Measurements from ENCODE around the gene FLOT1.
"Not testable (repeated sequence)": the region's sequence is repeated elsewhere in the genome, so short reads cannot be mapped to it uniquely, and the experiment has no call there.

Gene FLOT1

DNA sequence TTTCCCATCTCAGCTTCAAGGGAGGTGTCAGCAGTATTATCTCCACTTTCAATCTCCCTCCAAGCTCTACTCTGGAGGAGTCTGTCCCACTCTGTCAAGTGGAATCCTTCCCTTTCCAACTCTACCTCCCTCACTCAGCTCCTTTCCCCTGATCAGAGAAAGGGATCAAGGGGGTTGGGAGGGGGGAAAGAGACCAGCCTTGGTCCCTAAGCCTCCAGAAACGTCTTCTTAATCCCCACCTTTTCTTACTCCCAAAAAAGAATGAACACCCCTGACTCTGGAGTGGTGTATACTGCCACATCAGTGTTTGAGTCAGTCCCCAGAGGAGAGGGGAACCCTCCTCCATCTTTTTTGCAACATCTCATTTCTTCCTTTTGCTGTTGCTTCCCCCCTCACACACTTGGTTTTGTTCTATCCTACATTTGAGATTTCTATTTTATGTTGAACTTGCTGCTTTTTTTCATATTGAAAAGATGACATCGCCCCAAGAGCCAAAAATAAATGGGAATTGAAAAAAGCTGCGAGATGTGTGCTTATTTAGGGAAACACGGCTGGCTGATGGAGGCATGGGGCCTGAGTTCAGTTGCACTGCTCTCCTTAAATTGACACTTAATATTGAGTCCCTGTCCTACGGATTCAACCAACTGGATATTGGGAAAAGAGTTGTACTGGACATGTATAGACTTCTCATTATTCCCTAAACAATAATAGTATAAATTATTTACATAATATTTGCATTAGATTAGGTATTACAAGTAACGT is 17.4 kb downstream of the FLOT1 start:
- Histone ChIP-seq H4K91ac (ENCODE audit: low read depth, low read length, poor library complexity) (no peak overlapping the region), H3K27ac (replicated peaks; ENCODE audit: low read length) (no peak overlapping the region), H3K4me1 (ENCODE audit: control insufficient read depth in 2 of 2, insufficient read depth in 1 of 2, low read depth in 1 of 2, low read length in 2 of 2) (peaks cover 11 to 17% of the 10 kb centered on the region in 2 donors), H4K8ac (ENCODE audit: low read depth, low read length) (no peak overlapping the region), H2AK5ac (ENCODE audit: low read depth, low read length) (no peak overlapping the region), H3K27me3 (ENCODE audit: control insufficient read depth in 3 of 3, insufficient read depth in 3 of 3, low read depth in 1 of 3, low read length in 3 of 3) (no peaks in the 10 kb centered on the region), H3K18ac (ENCODE audit: low read length) (no peak overlapping the region), H3K4me3 (ENCODE audit: low read length in 2 of 2) (no peak overlapping the region), H3K9ac (ENCODE audit: low read depth, low read length, poor library complexity) (no peak overlapping the region), H3K4me2 (ENCODE audit: insufficient read depth, low read length, poor library complexity, severe bottlenecking) (no peak overlapping the region), H3K9me3 (replicated peaks in 1 of 2; ENCODE audit: control insufficient read depth in 2 of 2, insufficient read depth in 1 of 2, low read depth in 1 of 2, low read length in 2 of 2) (no peaks in the 10 kb centered on the region), H3K79me1 (ENCODE audit: low read depth, low read length) (peaks cover 8% of the 10 kb centered on the region), H3K23ac (ENCODE audit: low read depth, low read length, poor library complexity) (no peak overlapping the region), H3K14ac (ENCODE audit: low read length) (no peak overlapping the region), H2AFZ (ENCODE audit: low read length) (no peak overlapping the region), H2BK15ac (ENCODE audit: low read length) (no peak overlapping the region), H3K4ac (ENCODE audit: low read length) (no peak overlapping the region), H2BK12ac (ENCODE audit: low read length) (no peak overlapping the region), H2BK5ac (ENCODE audit: low read length) (no peak overlapping the region), H3K36me3 (replicated peaks in 1 of 2; ENCODE audit: control insufficient read depth in 2 of 2, insufficient read depth in 2 of 2, low read length in 2 of 2) (peaks cover 51 to 76% of the 10 kb centered on the region in 2 donors), H2BK120ac (ENCODE audit: low read depth, low read length) (no peak overlapping the region)
- DNase-seq (ENCODE audit: low spot score): no peak
- no CpG with 5 or more reads among the region's 6 CpGs for WGBS, 2 donors (ENCODE audit: extremely low coverage in 2 of 2, insufficient read length in 2 of 2, insufficient replicate concordance in 1 of 2)

DNA sequence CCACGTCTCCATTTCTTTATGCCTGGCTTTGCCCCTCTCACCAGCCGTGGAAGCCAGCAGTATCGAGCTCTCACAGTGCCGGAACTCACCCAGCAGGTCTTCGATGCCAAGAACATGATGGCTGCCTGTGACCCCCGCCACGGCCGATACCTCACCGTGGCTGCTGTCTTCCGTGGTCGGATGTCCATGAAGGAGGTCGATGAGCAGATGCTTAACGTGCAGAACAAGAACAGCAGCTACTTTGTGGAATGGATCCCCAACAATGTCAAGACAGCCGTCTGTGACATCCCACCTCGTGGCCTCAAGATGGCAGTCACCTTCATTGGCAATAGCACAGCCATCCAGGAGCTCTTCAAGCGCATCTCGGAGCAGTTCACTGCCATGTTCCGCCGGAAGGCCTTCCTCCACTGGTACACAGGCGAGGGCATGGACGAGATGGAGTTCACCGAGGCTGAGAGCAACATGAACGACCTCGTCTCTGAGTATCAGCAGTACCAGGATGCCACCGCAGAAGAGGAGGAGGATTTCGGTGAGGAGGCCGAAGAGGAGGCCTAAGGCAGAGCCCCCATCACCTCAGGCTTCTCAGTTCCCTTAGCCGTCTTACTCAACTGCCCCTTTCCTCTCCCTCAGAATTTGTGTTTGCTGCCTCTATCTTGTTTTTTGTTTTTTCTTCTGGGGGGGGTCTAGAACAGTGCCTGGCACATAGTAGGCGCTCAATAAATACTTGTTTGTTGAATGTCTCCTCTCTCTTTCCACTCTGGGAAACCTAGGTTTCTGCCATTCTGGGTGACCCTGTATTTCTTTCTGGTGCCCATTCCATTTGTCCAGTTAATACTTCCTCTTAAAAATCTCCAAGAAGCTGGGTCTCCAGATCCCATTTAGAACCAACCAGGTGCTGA is 18.4 kb downstream of the FLOT1 start:
- H3K79me1 ChIP-seq (ENCODE audit: low read depth, low read length); H2BK120ac ChIP-seq (ENCODE audit: low read depth, low read length); H4K8ac ChIP-seq (ENCODE audit: low read depth, low read length); H3K4me2 ChIP-seq (ENCODE audit: insufficient read depth, low read length, poor library complexity, severe bottlenecking); H4K91ac ChIP-seq (ENCODE audit: low read depth, low read length, poor library complexity); H2AFZ ChIP-seq (ENCODE audit: low read length); H2BK15ac ChIP-seq (ENCODE audit: low read length); DNase-seq (ENCODE audit: low spot score); H3K27ac ChIP-seq (replicated peaks; ENCODE audit: low read length); H3K9me3 ChIP-seq (replicated peaks in 1 of 2; ENCODE audit: control insufficient read depth in 2 of 2, insufficient read depth in 1 of 2, low read depth in 1 of 2, low read length in 2 of 2); H2AK5ac ChIP-seq (ENCODE audit: low read depth, low read length); H3K23ac ChIP-seq (ENCODE audit: low read depth, low read length, poor library complexity); H2BK12ac ChIP-seq (ENCODE audit: low read length); H3K14ac ChIP-seq (ENCODE audit: low read length); H3K27me3 ChIP-seq (ENCODE audit: control insufficient read depth in 3 of 3, insufficient read depth in 3 of 3, low read depth in 1 of 3, low read length in 3 of 3); H3K4me3 ChIP-seq (ENCODE audit: low read length in 2 of 2); H3K4ac ChIP-seq (ENCODE audit: low read length); H2BK5ac ChIP-seq (ENCODE audit: low read length); H3K18ac ChIP-seq (ENCODE audit: low read length): not testable (repeated sequence)
- Histone ChIP-seq H3K4me1 (ENCODE audit: control insufficient read depth in 2 of 2, insufficient read depth in 1 of 2, low read depth in 1 of 2, low read length in 2 of 2) (peaks cover 11 to 17% of the 10 kb centered on the region in 2 donors), H3K36me3 (replicated peaks in 1 of 2; ENCODE audit: control insufficient read depth in 2 of 2, insufficient read depth in 2 of 2, low read length in 2 of 2) (peaks cover 43 to 66% of the 10 kb centered on the region in 2 donors), H3K9ac (ENCODE audit: low read depth, low read length, poor library complexity) (peak overlapping the region; percentile 60)
- no CpG with 5 or more reads among the region's 29 CpGs for WGBS, 2 donors (ENCODE audit: extremely low coverage in 2 of 2, insufficient read length in 2 of 2, insufficient replicate concordance in 1 of 2)

DNA sequence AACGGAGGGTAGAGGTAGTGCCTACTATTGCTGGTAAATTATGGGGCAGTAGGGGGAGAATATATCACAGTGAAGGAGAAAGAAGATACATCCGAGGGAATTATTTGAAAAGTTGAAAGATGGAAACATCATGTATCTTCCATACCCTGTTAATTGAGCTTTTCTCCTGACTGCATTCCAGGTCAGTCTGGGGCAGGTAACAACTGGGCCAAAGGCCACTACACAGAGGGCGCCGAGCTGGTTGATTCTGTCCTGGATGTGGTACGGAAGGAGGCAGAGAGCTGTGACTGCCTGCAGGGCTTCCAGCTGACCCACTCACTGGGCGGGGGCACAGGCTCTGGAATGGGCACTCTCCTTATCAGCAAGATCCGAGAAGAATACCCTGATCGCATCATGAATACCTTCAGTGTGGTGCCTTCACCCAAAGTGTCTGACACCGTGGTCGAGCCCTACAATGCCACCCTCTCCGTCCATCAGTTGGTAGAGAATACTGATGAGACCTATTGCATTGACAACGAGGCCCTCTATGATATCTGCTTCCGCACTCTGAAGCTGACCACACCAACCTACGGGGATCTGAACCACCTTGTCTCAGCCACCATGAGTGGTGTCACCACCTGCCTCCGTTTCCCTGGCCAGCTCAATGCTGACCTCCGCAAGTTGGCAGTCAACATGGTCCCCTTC is 19.2 kb downstream of the FLOT1 start:
- DNase-seq (ENCODE audit: low spot score); H3K27me3 ChIP-seq (ENCODE audit: control insufficient read depth in 3 of 3, insufficient read depth in 3 of 3, low read depth in 1 of 3, low read length in 3 of 3); H3K9me3 ChIP-seq (replicated peaks in 1 of 2; ENCODE audit: control insufficient read depth in 2 of 2, insufficient read depth in 1 of 2, low read depth in 1 of 2, low read length in 2 of 2); H3K4ac ChIP-seq (ENCODE audit: low read length); H3K27ac ChIP-seq (replicated peaks; ENCODE audit: low read length); H2AK5ac ChIP-seq (ENCODE audit: low read depth, low read length); H4K91ac ChIP-seq (ENCODE audit: low read depth, low read length, poor library complexity); H2AFZ ChIP-seq (ENCODE audit: low read length); H2BK15ac ChIP-seq (ENCODE audit: low read length); H3K18ac ChIP-seq (ENCODE audit: low read length); H3K14ac ChIP-seq (ENCODE audit: low read length); H2BK5ac ChIP-seq (ENCODE audit: low read length); H4K8ac ChIP-seq (ENCODE audit: low read depth, low read length); H3K79me1 ChIP-seq (ENCODE audit: low read depth, low read length); H3K23ac ChIP-seq (ENCODE audit: low read depth, low read length, poor library complexity); H2BK120ac ChIP-seq (ENCODE audit: low read depth, low read length); H3K9ac ChIP-seq (ENCODE audit: low read depth, low read length, poor library complexity); H2BK12ac ChIP-seq (ENCODE audit: low read length): not testable (repeated sequence)
- H3K4me2 ChIP-seq (ENCODE audit: insufficient read depth, low read length, poor library complexity, severe bottlenecking): peak overlapping the region; percentile 14
- peaks cover 11 to 24% of the 10 kb centered on the region in 2 donors for H3K4me1 ChIP-seq (ENCODE audit: control insufficient read depth in 2 of 2, insufficient read depth in 1 of 2, low read depth in 1 of 2, low read length in 2 of 2)
- H3K4me3 ChIP-seq (ENCODE audit: low read length in 2 of 2): peak overlapping the region in 1 of 2 donors; percentile 98
- WGBS, 2 donors (ENCODE audit: extremely low coverage in 2 of 2, insufficient read length in 2 of 2, insufficient replicate concordance in 1 of 2): no CpG with 5 or more reads among the region's 16 CpGs
- H3K36me3 ChIP-seq (replicated peaks in 1 of 2; ENCODE audit: control insufficient read depth in 2 of 2, insufficient read depth in 2 of 2, low read length in 2 of 2): peaks cover 43 to 62% of the 10 kb centered on the region in 2 donors
